ENCODE measurements around the gene MRLN.
A peak's percentile ranks its signal among the peaks of the same experiment; 100 is the strongest.
"Not testable (repeated sequence)": the region's sequence is repeated elsewhere in the genome, so short reads cannot be mapped to it uniquely, and the experiment has no call there.

MRLN gene

GRCh38 chr10:59745163-59745650, 8.0 kb downstream of the MRLN start:
- no peak for DNase-seq (ENCODE audit: low read depth, low spot score)

DNA sequence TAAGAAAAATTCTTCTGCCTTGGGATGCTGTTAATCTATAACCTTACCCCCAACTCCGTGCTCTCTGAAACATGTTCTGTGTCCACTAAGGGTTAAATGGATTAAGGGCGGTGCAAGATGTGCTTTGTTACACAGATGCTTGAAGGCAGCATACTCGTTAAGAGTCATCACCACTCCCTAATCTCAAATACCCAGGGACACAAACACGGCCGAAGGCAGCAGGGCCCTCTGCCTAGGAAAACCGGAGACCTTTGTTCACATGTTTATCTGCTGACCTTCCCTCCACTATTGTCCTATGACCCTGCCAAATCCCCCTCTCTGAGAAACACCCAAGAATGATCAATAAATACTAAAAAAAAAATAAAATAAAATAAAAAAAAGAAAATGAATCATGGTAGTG, 8.5 kb downstream of the MRLN start:
- not testable (repeated sequence) for DNase-seq (ENCODE audit: low read depth, low spot score)

DNA sequence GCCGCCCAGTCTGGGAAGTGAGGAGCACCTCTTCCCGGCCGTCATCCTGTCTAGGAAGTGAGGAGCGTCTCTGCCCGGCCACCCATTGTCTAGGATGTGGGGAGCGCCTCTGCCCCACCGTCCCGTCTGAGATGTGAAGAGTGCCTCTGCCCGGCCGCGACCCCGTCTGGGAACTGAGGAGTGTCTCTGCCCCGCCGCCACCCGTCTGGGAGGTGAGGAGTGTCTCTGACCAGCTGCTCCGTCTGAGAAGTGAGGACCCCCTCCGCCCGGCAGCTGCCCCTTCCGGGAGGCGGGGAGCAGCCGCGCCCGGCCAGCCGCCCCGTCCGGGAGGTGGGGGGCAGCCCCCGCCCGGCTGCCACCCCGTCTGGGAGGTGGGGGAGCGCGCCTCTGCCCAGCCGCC, 9.1 kb downstream of the MRLN start:
- DNase-seq (ENCODE audit: low read depth, low spot score): not testable (repeated sequence)

DNA sequence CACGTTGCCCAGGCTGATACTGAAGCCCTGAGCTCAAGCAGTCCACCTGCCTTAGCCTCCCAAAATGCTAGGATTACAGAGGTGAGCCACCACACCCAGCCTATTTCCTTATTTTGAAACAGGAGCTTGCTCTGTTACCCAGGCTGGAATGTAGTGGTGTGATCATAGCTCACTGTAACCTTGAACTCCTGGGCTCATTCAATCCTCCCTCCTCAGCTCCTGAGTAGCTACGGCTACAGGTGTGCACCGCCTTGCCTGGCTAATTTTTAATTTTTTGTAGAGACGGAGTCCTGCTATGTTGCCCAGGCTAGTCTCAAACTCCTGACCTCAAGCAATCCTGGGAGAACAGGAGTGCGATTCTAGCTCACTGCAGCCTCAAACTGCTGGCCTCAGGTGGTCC, 11.7 kb downstream of the MRLN start:
- no peak for DNase-seq (ENCODE audit: low read depth, low spot score)

- no peak for DNase-seq (ENCODE audit: low read depth, low spot score)
Observed at GRCh38 chr10:59741048-59741447, 12.2 kb downstream of the MRLN start.

GRCh38 chr10:59736749-59737148, 16.5 kb downstream of the MRLN start:
- no peak for DNase-seq (ENCODE audit: low read depth, low spot score)

- no peak for DNase-seq (ENCODE audit: low read depth, low spot score)
Observed at GRCh38 chr10:59735296-59735695, 18.0 kb downstream of the MRLN start.

DNA sequence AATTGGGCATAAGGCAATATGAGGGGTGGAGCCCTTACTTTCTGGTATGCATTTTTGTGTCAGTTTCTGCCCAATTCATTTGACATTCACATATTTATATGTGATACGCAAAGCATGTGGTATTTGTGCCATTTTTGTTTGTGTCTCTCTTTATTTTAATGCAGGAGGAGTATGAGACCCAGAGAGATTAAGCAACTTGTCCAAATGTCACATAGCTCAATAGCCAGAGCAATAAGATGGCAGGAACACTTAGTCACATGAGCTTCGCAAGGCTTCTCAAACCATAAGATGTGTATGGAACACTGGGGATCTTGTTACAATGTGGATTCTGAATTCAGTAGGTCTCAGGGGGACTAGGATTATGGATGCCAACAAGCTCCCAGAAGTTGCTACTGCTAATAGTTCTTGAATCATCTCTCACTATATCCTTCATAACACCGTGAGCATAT, 19.2 kb downstream of the MRLN start:
- DNase-seq (ENCODE audit: low read depth, low spot score): no peak

GRCh38 chr10:59733321-59734013, 19.8 kb downstream of the MRLN start:
- not testable (repeated sequence) for DNase-seq (ENCODE audit: low read depth, low spot score)

DNA sequence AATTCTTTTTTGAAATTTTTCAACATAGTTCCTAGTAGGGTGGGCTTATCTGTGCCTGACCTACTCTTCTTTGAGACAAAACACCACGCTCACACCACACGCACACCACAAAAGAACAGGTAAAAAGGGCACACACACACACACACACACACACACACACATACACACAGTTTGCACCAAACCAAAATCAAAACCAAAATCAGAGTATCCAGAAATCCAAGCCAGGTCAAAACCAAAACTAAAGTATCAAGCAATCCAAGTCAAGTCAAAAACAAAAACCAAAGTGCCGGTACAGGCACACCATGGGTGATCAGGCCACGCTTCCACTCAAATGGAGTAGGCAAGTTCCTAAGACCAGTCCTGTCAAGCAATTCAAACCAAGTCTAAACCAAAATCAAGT, 20.4 kb downstream of the MRLN start:
- not testable (repeated sequence) for DNase-seq (ENCODE audit: low read depth, low spot score)

DNA sequence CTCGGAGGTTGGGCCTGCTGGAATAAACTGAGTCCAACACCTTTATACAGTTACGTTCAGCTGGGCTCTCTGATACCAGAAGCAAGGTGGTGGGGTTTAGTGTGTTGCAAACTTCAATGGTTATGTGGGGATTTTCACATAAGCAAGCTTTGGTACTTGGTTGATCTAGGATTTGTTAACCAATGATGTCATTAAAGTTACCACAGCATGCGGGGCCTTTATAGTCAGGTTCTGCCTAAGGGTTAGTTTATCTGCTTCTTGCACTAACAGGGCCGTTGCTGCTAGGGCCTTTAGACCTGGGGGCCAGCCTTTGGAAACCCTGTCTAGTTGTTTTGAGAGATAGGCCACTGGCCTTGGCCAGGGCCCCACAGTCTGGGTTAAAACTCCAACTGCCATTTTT, 24.1 kb downstream of the MRLN start:
- not testable (repeated sequence) for DNase-seq (ENCODE audit: low read depth, low spot score)

DNA sequence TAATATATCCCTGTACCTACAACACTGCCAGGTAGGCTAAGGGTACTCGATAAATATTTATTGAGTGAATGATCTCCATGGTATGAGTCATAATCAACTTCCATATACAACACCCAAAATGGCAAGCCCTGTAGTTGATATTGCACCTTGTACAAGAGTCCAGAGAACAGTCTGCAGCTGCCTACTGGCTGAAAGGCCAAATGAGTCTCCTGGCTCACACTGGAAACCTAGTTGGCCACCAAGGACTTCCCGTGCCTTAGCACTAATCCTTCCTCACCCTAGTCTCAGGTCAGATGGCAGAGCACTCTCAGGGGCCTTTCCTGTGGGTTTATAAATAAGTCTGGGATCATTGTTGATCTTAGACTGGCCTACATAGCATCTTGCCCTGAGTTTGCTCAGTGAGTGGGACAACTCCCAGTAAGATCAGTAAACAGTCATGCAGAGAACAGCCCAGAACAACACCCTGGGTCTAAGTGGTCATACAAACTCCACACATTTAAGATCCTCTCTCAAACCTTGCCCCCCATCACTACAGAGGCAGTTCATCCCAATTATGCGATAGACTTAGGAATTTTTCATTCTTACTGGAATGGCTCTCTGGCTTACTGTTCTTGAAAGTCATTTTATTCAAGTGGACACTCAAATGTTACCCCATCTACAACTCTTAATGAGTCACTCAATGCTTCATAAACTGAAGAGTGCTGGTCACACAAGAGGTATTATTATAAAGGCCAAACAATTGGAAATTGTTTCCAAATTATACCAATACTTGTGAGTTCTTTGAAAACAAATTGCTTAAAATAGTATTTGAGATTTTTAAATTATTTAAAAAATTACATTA, 28.9 kb downstream of the MRLN start:
- no peak for DNase-seq (ENCODE audit: low read depth, low spot score)

DNA sequence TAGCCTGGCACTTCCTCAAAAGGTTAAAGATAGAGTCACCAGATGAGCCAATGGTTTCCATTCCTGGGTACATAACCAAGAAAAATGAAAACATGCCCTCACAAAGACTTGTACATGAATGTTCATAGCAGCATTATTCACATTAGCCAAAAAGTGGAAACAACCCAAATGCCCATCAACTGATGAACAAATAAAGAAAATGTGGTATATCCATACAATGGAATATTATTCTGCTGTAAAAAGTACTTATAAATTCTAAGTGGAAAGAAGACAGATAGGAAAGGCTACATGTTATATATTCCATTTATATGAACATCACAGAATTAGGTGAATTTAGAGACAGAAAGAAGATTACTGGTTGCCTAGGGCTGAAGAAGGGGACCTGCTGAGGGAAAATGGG, 32.9 kb downstream of the MRLN start:
- DNase-seq (ENCODE audit: low read depth, low spot score): no peak

DNA sequence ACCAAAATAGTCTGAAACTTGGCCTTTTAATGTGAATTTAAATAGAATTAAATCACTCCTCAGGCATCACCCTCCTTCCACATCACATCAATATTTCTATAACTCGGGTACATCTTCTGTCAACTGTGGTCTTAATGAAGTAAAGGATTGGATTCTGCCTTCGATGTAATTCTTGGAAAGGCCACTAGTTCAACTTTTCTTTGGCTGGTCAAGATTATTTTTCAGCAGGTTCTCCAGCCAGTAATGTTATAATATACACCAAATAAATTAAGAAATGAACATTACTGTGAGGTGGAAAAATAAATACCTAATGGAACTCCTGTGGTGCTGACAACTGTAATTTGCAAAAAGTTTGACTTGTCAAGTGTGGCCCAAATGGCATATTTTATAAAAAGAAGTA, 33.9 kb downstream of the MRLN start:
- no peak for DNase-seq (ENCODE audit: low read depth, low spot score)

- no peak for DNase-seq (ENCODE audit: low read depth, low spot score)
Observed at GRCh38 chr10:59718257-59718656, 35.0 kb downstream of the MRLN start.

DNA sequence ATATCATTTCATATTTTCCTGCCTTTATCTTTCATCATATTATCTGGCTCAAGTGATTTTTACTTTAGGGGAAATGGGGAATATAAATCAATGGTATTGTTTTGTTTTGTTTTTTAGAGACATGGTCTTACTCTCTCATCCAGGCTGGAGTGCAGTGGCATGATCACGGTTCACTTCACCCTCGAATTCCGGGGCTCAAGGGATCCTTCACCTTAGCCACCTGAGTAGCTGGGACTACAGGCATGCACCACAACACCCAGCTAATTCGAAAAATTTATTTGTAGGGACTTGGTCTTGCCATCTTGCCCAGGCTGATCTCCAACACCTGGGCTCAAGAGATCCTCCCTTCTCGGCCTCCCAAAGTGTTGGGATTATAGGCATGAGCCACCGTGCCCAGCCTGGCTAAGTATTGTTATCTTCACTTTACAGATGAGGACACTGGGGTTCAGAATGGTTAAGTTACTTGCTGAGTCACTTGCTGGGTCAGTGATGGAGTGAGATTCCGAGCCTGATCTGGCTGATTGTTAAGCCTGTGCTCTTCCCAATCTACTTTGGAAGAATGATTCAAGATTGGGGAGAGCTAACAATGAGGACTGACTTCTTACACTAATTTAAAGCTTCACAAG, 39.9 kb downstream of the MRLN start:
- DNase-seq (ENCODE audit: low read depth, low spot score): no peak

DNA sequence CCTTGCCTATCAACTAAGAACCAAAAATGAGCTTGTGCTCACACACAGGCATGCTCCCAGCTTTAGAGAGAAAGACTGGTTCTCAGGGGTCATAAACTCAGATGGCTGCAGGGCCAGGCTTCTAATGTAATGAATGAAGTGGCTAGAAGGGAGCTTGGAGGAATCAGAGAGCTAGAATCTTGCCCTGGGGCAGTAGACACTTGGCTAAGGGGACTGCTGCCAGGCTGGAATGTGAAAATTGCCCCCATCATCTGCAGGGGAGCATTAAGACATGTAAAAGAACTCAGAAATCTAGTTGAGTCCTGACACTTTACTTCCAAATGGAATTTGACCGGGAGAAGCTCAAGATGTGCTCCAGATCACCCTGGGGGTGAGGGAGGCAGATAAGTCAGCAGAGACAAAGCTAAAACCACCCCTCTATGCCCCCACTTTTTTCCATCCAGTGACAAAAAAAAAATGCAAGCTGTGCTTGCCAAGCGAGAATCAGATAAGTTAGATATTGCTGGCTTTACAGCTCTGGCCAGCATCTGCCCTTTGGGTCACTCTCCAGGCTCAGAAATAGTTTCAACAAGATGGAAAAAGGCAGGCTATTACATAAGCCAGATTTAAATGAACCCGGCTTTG, 41.3 kb downstream of the MRLN start:
- DNase-seq (ENCODE audit: low read depth, low spot score): no peak

GRCh38 chr10:59709395-59710125, 43.7 kb downstream of the MRLN start, which contains the start of gene SLC16A9:
Gene SLC16A9 (minus strand): TSS chr10:59709850. CDS start chr10:59684291, 25,559 bp downstream.
- DNase-seq (ENCODE audit: low read depth, low spot score): peak; percentile 92

DNA sequence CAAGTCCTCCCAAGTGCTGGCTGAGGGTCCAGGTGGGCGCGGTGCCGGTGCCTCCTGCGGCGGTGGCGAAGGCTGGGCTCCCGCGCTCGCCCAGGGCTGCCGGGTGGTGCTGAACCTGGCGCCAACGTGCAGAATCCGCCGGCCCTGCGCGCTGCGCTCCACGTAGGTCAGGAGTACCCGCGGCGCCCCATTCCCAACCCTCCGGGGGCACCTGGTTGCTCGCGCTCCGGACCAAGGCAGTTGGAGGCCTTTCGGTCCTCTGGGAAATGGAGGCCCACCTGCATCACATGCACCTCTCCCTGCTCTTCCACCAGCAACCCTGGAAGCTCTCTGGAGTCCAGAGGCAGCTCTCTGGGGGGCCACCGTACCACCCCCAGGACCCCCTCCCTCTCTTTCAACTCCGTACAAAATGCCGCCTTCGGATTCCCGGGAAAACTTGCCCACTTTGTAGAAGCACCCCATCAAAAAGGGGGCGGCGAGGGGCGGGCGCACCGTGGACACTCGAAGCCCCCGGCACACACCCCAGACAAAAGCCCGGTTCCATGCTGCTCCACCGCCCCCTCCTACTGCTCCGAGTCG, 44.4 kb downstream of the MRLN start:
- peak; percentile 69 for DNase-seq (ENCODE audit: low read depth, low spot score)

DNA sequence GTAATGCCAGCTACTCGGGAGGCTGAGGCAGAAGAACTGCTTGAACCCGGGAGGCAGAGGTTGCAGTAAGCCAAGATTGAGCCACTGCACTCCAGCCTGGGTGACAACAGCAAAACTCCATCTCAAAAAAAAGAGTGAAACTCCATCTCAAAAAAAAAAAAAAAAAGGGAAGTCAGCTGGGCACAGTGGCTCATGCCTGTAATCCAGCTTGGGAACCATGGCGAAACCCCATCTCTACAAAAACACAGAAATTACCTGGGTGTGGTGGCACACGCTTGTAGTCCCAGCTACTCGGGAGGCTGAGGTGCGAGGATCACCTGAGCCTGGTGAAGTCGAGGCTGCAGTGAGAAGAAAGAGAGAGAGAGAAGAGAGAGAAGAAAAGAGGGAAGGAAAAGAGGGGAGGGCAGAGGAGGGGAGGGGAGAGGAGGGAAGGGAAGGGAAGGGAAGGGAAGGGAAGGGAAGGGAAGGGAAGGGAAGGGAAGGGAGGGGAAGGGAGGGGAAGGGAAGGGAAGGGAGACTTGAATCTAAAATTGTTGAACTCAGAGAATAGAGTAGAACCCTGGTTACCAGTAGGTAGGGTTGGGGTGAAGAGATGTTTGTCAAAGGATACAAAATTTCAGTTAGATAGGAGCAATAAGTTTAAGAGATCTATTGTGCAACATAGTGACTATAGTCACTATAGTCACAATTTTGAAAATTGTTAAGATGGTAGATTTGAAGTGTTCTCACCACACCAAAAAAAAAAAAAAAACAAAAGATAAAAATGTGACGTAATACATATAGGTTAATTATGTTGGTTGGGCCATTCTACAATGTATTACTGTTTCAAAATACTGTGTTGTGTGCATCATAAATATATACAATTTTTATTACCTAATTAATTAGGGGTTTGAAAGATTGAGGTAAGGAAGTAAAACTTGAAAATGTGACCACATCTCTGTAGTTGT, 46.1 kb downstream of the MRLN start:
- no peak for DNase-seq (ENCODE audit: low read depth, low spot score)

All from astrocyte of the hippocampus (primary cell).